Liver (tissue), 9 donors: ENCODE measurements around the gene ITPA. TPM values are rescaled to one million over a fixed set of nuclear protein-coding genes. Genes with fewer than 3 reads are reported as not detected.

Source experiments
- DNase-seq: peaks from one replicate; pipeline ENCODE4 v3.0.0-alpha.2; 2017; ENCODE audit warnings: low spot score
- H3K27ac ChIP-seq, 2 donors: one replicate each; pipeline ENCODE4 v1.7.0; 2013; ENCODE audit warnings: inconsistent platforms in 2 of 2, low read length in 2 of 2, control low read depth in 1 of 2, low read depth in 1 of 2, mild to moderate bottlenecking in 1 of 2
- H3K27me3 ChIP-seq, 4 donors: one replicate each; pipeline versions ENCODE4 v1.6.1 to v1.7.0; 2013; ENCODE audit warnings: low read length in 3 of 4, inconsistent platforms in 1 of 4, mild to moderate bottlenecking in 1 of 4, moderate library complexity in 1 of 4; ENCODE audit not compliant: control insufficient read depth in 4 of 4, insufficient read depth in 4 of 4
- H3K36me3 ChIP-seq, 4 donors: one replicate each; pipeline versions ENCODE4 v1.6.1 to v1.7.0; 2013; ENCODE audit warnings: low read length in 3 of 4, mild to moderate bottlenecking in 3 of 4, low read depth in 1 of 4, moderate library complexity in 1 of 4; ENCODE audit not compliant: control insufficient read depth in 4 of 4, insufficient read depth in 3 of 4
- H3K4me1 ChIP-seq, 4 donors: one replicate each; pipeline versions ENCODE4 v1.6.1 to v1.7.0; 2013; ENCODE audit warnings: low read length in 3 of 4, mild to moderate bottlenecking in 3 of 4, moderate library complexity in 1 of 4; ENCODE audit not compliant: control insufficient read depth in 4 of 4, insufficient read depth in 4 of 4
- H3K4me3 ChIP-seq, 3 donors: one replicate each; pipeline versions ENCODE4 v1.6.1 to v1.7.0; 2013; ENCODE audit warnings: low read length in 3 of 3, control low read depth in 1 of 3, low read depth in 1 of 3, mild to moderate bottlenecking in 1 of 3
- H3K9ac ChIP-seq, 2 donors: one replicate each; pipeline ENCODE4 v1.7.0; 2013; ENCODE audit warnings: low read length in 2 of 2, mild to moderate bottlenecking in 2 of 2, moderate library complexity in 2 of 2, control low read depth in 1 of 2, low read depth in 1 of 2
- H3K9me3 ChIP-seq, 4 donors: one replicate each; pipeline versions ENCODE4 v1.6.1 to v1.7.0; 2013; ENCODE audit warnings: low read length in 3 of 4; ENCODE audit not compliant: control insufficient read depth in 4 of 4
- CTCF ChIP-seq: fragments of 150-350 bp; IDR thresholded peaks from 2 replicates; pipeline ENCODE4 v1.5.1; 2017; ENCODE audit warnings: improper control_type of control experiment, low read depth, low read length; ENCODE audit not compliant: missing input control
- EGR1 ChIP-seq, 2 donors: IDR thresholded peaks; 2 replicates each; pipeline ENCODE4 v1.6.1; 2016 to 2018; ENCODE audit warnings: antibody characterized with exemption in 2 of 2, low read depth in 2 of 2
- FOXA1 ChIP-seq: IDR thresholded peaks from 2 replicates; pipeline ENCODE4 v1.6.1; 2016; ENCODE audit warnings: antibody characterized with exemption
- FOXA2 ChIP-seq: IDR thresholded peaks from 2 replicates; pipeline ENCODE4 v1.6.1; 2016; ENCODE audit warnings: antibody characterized with exemption
- GABPA ChIP-seq, 2 donors: IDR thresholded peaks in 1 of 2; conservative IDR thresholded peaks in 1 of 2; 2 replicates each; pipeline ENCODE4 v1.6.1; 2016; ENCODE audit warnings: antibody characterized with exemption in 2 of 2, mild to moderate bottlenecking in 1 of 2, moderate library complexity in 1 of 2
- HNF4A ChIP-seq, 2 donors: conservative IDR thresholded peaks; 2 replicates each; pipeline ENCODE4 v1.6.1; 2016; ENCODE audit warnings: antibody characterized with exemption in 2 of 2, mild to moderate bottlenecking in 2 of 2
- HNF4G ChIP-seq: IDR thresholded peaks from 2 replicates; pipeline ENCODE4 v1.6.1; 2016; ENCODE audit warnings: antibody characterized with exemption
- JUND ChIP-seq, 2 donors: IDR thresholded peaks; 2 replicates each; pipeline ENCODE4 v1.6.1; 2016; ENCODE audit warnings: antibody characterized with exemption in 2 of 2
- RAD21 ChIP-seq, 2 donors: IDR thresholded peaks; 2 replicates each; pipeline ENCODE4 v1.6.1; 2016; ENCODE audit warnings: antibody characterized with exemption in 2 of 2, mild to moderate bottlenecking in 2 of 2
- RXRA ChIP-seq, 2 donors: IDR thresholded peaks; 2 replicates each; pipeline ENCODE4 v1.6.1; 2017 to 2018; ENCODE audit warnings: antibody characterized with exemption in 2 of 2, mild to moderate bottlenecking in 1 of 2
- SP1 ChIP-seq: IDR thresholded peaks from 2 replicates; pipeline ENCODE4 v1.6.1; 2018; ENCODE audit warnings: antibody characterized with exemption, mild to moderate bottlenecking
- TAF1 ChIP-seq: conservative IDR thresholded peaks from 2 replicates; pipeline ENCODE4 v1.6.1; 2016; ENCODE audit warnings: antibody characterized with exemption, mild to moderate bottlenecking
- YY1 ChIP-seq: IDR thresholded peaks from 2 replicates; pipeline ENCODE4 v1.6.1; 2016; ENCODE audit warnings: antibody characterized with exemption, mild to moderate bottlenecking
- ZBTB33 ChIP-seq: IDR thresholded peaks from 2 replicates; pipeline ENCODE4 v1.6.1; 2016; ENCODE audit warnings: antibody characterized with exemption
- WGBS: extraction: QIAGEN DNeasy Blood & Tissue Kit; methylation state at CpG from one replicate; pipeline ENCODE4 v1.1.7; 2013; 5-methylcytosine and 5-hydroxymethylcytosine counted together
- polyA plus RNA-seq, 2 donors: library from polyadenylated mRNA; stranded (reverse) in 1 of 2; unstranded in 1 of 2; fragments of 200-250 nt in 1 of 2; fragments of >200 nt in 1 of 2; fragmentation: Nextera tagmentation in 1 of 2; extraction: Ambion mirVana in 1 of 2; gene quantifications; one replicate each; pipeline versions ENCODE4 v1.2.1 to v1.2.3, GENCODE V29; 2013 to 2015
- total RNA-seq, 2 donors: library from RNA; depleted of rRNA; stranded (reverse); fragments of >200 nt; gene quantifications; one replicate each; pipeline ENCODE4 v1.2.3, GENCODE V29; 2014
- TF ChIP-seq, protein P1 (sequence below): IDR thresholded peaks from 2 replicates; pipeline ENCODE4 v1.6.1; 2016; ENCODE audit warnings: antibody characterized with exemption
- donor health status: healthy.
- donor health status: healthy.
- donor health status: healthy.
- donor health status: healthy.
- donor health status: healthy.

The ITPA gene
- total and polyA plus RNA-seq, 4 donors = 14.4 to 39.8 (median 19.7) TPM

- TF ChIP-seq HNF4A (conservative IDR thresholded peaks at IDR 0.05) (no peak), GABPA (IDR thresholded peaks at IDR 0.05 in 1 of 2, conservative IDR thresholded peaks at IDR 0.05 in 1 of 2) (no peak), SP1 (no peak)
- peaks cover 0 to 8% (median 1%) of the 10 kb centered on the region in 4 donors for H3K27me3 ChIP-seq
- H3K36me3 ChIP-seq = no peaks in the 10 kb centered on the region
- H3K9ac ChIP-seq = no peak within 1 kb of the TSS
- 2% methylated on average over 107 of the region's 107 CpGs for WGBS
- no peaks in the 10 kb centered on the region for H3K9me3 ChIP-seq
- no peak for DNase-seq
- H3K4me3 ChIP-seq = peak within 1 kb of the TSS; percentile 18 to 76 (median 36)
- H3K27ac ChIP-seq = no peak within 1 kb of the TSS
- peaks cover 8 to 21% (median 14%) of the 10 kb centered on the region in 4 donors for H3K4me1 ChIP-seq
Observed at GRCh38 chr20:3239026-3239866, 29.9 kb downstream of the ITPA start, which contains the start of gene SLC4A11. TSS of gene SLC4A11 (minus strand) at chr20:3239190. CDS start at chr20:3239137, 53 bp downstream.

DNA sequence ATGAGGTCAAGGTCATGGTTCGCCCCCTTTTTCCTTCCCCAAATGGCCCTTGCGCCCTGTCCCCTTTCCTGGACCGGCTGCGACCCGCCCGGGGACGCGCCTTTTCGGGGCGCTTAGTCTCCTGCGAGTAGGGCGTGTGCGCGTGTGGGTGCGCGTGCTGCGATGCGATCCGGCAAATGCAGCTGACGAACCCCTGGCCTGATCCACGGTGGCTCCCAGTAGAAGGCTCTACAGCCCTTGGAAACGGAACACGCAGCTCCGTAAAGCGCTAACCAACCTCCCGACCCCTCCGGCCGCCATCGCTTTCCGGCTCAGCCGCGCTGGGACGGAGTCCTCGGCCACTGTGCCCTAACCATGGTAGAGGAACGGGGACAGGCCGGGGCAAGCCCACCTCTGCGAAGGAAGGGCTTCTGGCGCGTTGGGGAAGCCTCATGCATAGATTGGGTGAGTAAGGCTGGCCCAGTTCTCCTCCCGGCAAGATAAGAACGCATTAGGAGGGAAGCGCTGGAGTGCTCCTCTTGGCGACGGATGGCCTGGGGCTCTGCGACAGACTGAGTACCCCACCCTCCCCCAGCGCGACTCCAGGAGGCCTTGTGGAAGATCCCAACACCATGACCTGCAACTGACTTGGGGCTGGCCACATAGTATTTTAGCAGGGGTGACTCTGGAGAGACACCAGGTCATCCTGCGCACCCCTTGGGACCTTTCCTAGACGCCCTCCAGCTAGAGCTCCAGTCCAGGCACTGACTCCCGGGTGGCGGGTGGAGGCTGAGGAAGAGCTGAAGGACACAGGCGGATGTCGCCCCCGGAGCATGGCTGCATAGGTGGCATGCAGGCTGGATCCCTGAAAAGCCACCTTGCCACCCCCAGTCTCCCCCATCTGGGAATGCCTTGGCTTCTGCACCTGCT lies 30.8 kb downstream of the ITPA start:
- H3K4me3 ChIP-seq = peak overlapping the region in 2 of 3 donors; percentile 36 to 76
- TF ChIP-seq FOXA2 = no peak
- TF ChIP-seq ZBTB33 = no peak
- no peak for TF ChIP-seq FOXA1
- no peak for TF ChIP-seq SP1
- H3K27me3 ChIP-seq = peaks cover 0 to 8% (median 1%) of the 10 kb centered on the region in 4 donors
- DNase-seq = no peak
- H3K36me3 ChIP-seq = no peaks in the 10 kb centered on the region
- H3K9me3 ChIP-seq = no peaks in the 10 kb centered on the region
- WGBS = 21% methylated on average over 54 of the region's 54 CpGs
- H3K27ac ChIP-seq = no peak overlapping the region
- H3K4me1 ChIP-seq = peaks cover 8 to 21% (median 14%) of the 10 kb centered on the region in 4 donors
- H3K9ac ChIP-seq = no peak overlapping the region

- H3K4me3 ChIP-seq = no peak overlapping the region
- no peaks in the 10 kb centered on the region for H3K9me3 ChIP-seq
- H3K27me3 ChIP-seq = peaks cover 0 to 8% (median 1%) of the 10 kb centered on the region in 4 donors
- H3K27ac ChIP-seq = no peak overlapping the region
- H3K36me3 ChIP-seq = no peaks in the 10 kb centered on the region
- no peak overlapping the region for H3K9ac ChIP-seq
- no peak for DNase-seq
- peaks cover 8 to 21% (median 14%) of the 10 kb centered on the region in 4 donors for H3K4me1 ChIP-seq
- 89% methylated on average over 15 of the region's 15 CpGs for WGBS
- TF ChIP-seq RAD21 (IDR thresholded peaks at IDR 0.05) (no peak), SP1 (no peak), ZBTB33 (no peak), FOXA1 (no peak), TAF1 (no peak), EGR1 (IDR thresholded peaks at IDR 0.05; ENCODE audit: low read depth in 2 of 2) (no peak), GABPA (IDR thresholded peaks at IDR 0.05 in 1 of 2, conservative IDR thresholded peaks at IDR 0.05 in 1 of 2) (no peak), JUND (IDR thresholded peaks at IDR 0.05) (no peak), RXRA (IDR thresholded peaks at IDR 0.05) (no peak), YY1 (no peak), CTCF (no peak), HNF4G (no peak)
- TF ChIP-seq, protein P1, sequence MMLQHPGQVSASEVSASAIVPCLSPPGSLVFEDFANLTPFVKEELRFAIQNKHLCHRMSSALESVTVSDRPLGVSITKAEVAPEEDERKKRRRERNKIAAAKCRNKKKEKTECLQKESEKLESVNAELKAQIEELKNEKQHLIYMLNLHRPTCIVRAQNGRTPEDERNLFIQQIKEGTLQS = no peak
Observed at GRCh38 chr20:3240776-3241363, 31.6 kb downstream of the ITPA start.
